NCI-H524 treated with DMSO at 0.1 percent for 48 hours (cell line): Measurements from ENCODE around the gene AOC3.

Experiments used
- DNase-seq: peaks from one replicate; lab custom pipeline; 2025; lab: John Stamatoyannopoulos, UW

The AOC3 gene, protein sequence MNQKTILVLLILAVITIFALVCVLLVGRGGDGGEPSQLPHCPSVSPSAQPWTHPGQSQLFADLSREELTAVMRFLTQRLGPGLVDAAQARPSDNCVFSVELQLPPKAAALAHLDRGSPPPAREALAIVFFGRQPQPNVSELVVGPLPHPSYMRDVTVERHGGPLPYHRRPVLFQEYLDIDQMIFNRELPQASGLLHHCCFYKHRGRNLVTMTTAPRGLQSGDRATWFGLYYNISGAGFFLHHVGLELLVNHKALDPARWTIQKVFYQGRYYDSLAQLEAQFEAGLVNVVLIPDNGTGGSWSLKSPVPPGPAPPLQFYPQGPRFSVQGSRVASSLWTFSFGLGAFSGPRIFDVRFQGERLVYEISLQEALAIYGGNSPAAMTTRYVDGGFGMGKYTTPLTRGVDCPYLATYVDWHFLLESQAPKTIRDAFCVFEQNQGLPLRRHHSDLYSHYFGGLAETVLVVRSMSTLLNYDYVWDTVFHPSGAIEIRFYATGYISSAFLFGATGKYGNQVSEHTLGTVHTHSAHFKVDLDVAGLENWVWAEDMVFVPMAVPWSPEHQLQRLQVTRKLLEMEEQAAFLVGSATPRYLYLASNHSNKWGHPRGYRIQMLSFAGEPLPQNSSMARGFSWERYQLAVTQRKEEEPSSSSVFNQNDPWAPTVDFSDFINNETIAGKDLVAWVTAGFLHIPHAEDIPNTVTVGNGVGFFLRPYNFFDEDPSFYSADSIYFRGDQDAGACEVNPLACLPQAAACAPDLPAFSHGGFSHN

DNA sequence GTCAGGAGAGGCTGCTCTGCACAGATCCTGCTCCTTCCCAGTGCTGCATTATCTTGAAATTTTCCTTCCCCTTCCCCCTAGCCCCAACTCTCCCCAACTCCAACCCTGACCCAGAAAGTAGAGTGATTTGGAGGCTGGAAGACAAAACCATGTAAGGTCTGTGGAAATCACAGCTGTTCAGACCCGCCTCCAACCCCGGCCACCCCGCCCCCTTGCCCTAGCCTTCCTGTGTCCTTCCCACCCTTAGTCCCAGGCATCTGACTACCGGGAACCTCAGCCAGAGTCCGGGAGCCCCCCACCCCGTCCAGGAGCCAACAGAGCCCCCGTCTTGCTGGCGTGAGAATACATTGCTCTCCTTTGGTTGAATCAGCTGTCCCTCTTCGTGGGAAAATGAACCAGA lies at the start of gene AOC3:
Gene AOC3, plus strand, starts transcription at position 246 of the 400 bp plus-strand sequence. Its CDS starts 145 bp downstream, at position 391.
- DNase-seq: no peak

DNA sequence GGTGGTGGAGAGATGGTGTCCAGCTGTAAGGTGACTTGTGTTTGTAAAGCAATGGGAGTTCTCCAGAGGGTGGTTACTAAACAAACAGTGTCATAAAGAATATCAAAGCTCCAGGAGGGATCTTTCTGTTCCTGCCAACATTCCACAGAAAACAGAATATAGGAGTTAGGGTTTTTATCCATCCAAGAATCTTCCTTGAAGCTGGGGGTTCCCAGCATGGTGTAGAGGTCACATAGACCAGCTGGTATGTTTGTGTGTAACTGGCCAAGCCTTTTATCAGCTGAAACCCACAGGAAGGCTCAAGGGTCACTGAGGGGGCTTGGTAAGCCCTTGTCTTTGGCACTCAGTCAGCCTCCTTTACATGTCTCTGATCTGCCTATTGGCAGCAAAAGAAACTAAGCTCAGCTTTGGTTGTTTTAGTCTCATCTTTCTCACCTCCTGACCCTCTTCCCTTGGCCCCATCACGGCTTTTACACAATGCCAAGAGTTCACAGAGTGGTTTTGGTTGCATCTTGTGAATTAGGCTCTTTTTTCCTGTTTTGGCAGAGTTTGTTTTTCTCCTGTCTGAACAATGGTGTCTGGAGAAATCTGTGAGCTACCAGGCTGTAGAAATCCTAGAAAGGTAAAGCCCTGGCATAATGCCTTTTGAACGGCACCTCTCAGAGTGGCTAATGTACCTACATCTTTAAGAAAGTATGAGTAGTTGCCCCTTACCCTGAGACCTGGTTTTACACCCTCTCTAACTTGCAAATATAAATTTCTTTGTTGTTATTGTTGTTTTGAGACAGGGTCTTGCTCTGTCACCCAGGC lies 47.7 kb upstream of the AOC3 start:
- no peak for DNase-seq

DNA sequence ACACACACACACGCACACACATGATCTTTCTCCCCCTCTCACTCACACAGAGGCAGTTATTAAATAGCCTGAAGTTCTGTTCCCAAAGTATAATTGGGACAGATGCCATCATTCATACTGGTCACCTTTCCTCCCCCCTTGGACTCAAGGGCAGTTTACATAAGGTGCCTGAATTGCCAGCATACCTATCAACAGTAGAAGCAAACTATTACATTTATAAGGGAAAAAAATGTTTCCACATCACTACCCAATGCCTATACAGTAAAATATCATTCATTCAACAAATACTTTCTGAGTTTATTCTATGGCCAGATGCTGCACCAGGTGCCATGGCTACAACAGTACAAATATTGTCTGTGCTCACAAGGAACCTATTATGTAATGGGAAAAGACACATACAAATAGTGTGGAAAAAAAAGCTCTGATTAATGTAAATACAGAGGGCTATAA lies 46.1 kb upstream of the AOC3 start:
- DNase-seq: no peak

DNA sequence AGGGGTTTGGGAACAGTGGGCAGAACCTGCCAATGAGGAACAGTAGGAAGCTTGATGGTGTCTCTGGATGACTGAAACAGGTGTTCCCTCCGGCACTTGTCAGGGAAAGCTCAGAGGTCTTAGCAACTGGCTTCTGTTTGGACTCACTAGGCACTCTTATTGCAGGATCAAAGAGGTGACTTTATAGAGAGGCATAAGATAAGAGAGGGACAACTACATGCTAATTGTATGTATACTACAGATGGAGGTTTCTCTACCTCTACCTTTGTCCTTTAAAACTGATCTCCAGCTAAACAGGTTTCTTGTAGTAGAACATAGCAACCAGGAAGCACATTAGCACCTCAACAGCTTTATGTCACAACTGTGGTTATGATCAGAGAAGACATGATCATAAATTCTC lies 44.8 kb upstream of the AOC3 start:
- no peak for DNase-seq

DNA sequence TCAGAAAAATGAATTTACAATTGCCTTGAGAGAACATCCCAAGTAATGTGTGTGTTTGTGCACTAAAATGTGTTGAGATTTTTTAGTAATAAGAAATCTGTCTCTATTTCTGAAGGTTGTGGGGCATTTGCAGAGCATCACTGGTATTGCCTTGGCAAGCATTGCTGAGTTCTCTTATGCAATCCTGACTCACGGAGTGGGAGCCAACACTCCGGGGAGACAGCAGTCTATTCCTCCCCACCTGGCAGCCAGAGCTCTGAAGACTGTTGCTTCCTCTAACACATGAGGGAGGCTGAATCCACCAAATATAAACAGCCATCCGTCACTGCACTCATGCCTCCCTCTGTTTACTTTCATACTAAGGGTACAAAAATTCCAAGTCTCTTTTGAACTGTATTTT lies 41.7 kb upstream of the AOC3 start:
- no peak for DNase-seq

DNA sequence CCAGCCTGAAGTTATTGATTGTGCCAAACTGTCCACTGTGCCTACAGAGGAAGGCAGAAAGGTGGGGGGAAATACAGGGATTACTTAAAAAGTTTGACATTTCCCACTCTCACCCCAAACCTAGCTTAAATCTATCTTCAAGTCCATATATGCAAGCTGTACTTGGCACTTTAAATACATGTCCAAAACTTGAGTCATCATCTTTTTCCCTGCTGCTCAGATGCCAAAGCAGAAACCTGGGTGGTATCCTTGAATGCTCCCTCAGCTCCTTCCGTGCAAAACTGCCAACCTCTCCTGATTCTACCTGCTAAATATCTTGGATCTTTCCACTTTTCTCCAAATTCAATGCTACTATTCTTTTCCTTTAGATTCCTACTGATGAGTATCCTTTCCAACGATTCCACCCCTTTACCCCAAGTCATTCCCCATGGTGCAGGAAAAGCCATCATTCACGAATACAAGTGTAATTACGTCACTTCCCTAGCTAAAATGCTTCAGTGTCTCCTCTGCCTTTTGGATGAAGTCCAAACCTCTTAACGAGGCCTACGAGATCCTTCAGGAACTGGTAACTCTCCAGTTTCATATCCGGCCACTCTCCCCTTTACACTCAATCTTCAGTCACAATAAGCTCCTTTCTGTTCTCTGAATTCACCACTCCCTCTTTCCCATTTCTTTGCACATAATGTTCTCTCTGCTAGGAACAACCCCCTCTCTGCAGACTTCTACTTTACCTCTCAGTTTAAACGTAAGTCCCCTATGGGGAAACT lies 36.2 kb upstream of the AOC3 start:
- no peak for DNase-seq

DNA sequence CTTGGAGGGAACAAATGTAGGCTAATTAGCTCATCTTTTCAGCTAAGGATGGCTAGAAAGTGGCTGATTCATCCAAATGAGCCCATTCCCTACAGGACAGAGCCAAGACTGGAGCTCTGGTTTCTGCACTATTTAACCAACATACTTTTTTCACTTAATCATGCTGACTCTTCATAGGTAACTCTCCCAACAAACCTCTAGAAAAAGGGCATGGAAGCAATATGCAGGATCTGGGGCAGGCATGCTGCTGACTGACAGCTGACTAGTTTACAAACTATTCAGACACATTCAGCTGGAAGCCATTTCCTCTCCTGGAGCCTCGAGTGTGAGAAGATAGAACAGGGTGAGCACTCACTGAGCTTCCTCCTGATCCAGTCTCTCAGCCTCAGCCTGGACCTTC lies 33.1 kb upstream of the AOC3 start:
- no peak for DNase-seq

DNA sequence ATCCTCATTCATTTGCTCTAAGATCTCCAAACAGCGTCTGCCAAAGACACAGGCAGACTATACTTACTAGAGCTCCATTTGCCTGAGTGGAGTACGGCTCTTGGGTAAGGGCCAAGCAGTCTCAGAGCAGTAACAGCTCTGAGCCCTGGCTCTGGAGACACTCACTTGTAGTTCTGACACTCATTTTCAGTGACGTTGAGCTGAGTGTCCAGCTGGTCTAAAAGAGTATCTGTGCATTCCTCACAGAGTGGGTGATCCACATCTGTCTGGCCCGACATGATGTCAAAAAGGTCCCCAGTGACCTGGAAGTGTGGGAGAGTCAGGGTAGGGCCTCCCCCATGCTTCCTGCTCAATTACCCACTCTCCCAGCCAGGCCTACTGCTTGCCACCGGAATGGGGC lies 32.6 kb upstream of the AOC3 start:
- no peak for DNase-seq

DNA sequence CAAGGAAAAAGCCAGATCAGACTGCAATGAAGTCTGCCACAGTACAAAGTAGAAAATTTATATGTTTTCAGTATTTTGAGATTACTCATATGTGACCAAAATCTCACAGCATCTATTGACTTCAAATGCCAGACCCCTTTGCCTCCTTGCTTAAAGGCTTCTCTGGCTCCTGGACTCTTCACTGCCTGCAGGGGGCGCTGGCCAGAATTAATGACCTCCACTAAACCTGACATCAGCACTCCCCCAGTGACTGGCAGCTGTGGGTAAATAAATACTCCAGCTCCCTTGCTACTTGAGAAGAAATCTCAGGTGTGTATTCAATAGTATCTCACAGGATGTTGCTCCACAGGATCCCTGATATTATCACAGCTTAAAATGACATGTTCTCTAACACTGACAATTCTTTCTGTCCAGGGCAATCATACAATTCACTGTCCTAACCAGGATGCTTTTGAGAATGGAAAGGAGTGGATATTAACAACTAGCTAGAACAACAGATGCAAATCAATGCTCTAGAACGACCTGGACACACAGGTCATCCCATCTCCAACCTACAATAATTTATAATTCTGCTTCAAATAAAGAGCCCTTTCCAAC lies 31.0 kb upstream of the AOC3 start:
- peak; percentile 3 for DNase-seq

DNA sequence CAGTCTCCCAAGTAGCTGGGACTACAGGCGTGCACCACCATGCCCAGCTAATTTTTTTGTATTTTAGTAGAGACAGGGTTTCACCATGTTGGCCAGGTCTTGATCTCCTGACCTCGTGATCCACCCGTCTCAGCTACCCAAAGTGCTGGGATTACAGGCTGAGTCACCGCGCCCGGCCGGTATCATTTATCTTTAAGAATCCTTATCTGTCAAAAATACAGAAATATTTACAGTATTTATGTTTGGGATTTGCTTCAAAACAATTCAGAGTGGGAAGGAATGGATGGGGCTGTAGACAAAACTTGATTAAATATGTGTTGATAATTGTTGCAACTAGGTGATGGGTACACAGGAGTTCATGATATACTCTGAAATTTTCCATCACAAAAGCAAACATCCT lies 29.8 kb upstream of the AOC3 start:
- no peak for DNase-seq

DNA sequence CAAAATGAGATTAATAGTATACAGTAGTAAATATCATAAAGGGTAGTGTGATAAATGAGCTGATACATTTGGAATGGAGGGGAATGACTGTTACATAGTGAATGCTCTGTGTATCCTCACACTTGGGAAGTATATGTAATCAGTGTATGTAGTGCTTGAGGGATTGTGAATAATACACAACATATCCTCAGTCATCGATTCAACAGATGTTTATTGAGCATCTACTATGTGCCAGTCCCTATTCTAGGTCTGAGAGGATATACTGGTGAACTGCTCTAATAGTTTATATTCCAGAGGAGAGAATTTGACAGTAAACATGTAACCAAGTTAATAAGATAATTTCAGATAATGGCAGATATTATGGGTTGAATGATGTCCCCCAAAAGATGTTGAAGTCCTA lies 23.5 kb upstream of the AOC3 start:
- no peak for DNase-seq

DNA sequence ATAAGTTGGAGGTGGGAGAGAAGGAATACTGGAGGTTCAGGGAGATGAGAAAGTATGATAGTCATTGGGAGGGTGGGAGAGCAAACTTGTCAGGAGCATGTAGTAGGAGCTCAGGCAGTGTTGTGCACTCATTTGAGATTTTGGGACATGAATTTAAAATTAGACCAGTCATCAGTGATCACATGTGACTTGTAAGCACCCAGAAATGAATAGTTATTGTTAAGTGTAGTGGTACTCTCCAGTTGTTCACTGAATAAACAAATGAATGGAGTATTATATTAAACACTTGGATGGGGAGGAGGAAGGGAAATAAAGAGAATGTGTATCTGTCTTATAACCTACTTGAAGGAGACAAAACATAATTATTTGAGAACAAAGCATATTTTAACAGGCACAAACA lies 20.0 kb upstream of the AOC3 start:
- no peak for DNase-seq

DNA sequence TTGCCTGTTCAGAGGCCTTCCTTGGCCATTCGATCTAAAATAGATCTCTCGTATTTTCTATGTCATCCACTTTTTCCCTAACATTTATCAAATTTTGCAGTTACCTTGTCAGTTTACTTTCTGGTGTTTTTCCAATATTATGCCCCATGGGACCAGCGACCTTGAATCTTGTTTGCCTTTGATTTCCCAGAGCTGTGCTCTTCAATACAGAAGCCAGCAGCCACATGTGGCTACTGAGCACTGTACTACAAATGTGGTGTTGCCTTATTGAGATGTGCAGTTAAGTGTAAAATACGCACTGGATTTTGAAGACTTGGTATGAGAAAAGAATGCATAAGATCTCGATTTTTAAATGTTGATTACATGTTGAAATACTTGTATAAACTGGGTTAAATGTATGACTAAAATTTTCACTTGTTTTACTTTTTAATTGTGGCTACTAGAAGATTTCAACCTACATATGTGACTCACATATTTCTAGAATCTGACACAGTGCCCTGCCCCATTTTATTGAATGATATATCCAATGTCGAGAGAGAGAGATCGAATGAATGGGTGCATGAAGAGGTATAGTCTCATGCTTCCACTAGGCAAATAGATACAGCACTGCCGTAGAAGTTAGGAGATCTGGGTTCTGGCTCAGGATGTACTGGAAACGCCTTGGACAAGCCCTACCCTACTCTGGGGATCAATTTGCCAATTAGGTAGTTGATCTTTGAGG lies 18.6 kb upstream of the AOC3 start:
- DNase-seq: no peak

DNA sequence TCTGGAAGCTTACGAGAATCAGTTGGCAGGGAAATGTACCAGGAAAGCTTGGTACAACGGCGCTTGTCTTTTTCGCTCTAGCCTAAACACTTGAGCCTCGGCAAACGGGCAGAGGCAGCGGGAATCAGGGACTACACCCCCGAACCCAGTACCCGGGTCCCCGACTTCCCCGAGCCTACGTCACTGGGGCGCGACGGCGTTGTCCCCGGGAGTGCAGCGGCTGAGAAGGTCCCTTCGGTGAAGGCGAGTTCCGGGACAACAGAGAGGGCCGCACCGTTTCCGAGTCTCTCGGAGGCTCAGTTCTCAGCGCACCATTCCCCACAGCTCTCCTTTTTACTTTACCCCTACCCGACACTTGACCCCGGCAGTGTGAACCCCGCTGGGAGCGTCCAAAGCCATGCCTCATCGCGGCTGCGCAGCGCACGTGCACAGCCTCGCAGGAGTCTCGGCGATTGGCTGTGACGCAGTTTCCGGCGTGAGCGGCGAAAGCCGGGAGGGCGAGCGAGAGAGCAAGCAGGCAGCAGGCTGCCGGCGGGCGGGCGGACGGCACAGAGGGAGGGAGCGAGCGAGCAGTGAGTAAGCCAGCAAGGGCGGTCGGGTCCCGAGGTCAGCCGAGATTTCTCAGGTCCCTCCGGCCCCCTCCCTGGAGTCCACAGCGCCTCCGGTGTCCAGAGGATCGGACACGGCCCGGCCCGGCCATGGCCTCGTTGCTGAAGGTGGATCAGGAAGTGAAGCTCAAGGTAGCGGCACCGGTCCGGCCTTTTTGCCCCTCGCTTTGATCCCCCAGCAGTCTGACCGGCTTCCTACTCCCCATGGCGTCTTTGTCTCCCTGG lies 17.8 kb upstream of the AOC3 start, which contains the start of gene PSME3:
Gene PSME3, plus strand, starts transcription at position 464 of the 833 bp plus-strand sequence. Its CDS starts 235 bp downstream, at position 699.
- peak; percentile 19 for DNase-seq

DNA sequence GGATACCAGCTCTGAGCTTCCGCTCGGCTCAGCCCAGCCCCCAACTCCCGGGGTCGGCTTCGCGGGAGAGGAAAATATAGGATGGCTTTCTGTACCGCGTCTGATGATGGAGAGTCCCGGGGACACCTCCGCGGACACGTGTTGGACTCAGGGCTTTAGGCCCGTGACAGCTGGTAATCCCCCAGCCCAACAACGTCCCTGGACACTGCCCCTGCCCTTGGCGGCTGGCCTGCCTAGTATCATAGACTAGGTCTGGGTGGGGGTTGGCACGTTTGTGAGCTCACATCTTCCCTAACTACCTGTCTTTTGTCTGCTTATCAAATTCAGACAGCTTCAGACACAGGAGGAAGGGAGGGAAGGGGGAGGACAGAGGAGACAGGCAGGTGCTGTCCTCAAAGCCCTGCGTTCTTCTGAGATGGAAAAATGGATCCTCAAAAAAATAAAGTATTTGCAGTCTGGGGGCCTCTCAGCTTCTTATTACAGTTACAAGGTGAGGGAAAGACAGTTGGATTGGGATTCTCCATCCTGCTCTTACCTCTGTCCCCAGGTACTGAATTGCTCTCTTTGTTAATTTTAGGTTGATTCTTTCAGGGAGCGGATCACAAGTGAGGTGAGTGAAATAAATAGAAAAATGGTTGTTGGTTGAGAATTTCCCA lies 17.1 kb upstream of the AOC3 start:
- DNase-seq: no peak

DNA sequence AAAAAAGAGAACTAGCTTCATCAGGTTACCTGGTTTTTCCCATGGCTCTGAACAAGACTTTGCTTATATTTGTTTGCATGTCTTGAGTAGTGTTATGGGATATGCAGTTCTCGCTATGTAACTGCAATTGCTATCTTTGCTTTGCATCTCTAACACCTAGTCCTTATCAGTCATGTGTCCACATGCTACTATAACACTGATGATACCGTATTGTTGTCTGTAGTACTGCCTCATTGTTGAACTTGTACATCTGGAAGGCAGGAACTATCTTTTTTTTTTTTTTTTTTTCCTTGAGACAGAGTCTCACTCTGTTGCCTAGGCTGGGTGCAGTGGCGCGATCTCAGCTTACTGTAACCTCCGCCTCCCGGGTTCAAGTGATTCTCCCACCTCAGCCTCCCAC lies 15.3 kb upstream of the AOC3 start:
- DNase-seq: no peak

DNA sequence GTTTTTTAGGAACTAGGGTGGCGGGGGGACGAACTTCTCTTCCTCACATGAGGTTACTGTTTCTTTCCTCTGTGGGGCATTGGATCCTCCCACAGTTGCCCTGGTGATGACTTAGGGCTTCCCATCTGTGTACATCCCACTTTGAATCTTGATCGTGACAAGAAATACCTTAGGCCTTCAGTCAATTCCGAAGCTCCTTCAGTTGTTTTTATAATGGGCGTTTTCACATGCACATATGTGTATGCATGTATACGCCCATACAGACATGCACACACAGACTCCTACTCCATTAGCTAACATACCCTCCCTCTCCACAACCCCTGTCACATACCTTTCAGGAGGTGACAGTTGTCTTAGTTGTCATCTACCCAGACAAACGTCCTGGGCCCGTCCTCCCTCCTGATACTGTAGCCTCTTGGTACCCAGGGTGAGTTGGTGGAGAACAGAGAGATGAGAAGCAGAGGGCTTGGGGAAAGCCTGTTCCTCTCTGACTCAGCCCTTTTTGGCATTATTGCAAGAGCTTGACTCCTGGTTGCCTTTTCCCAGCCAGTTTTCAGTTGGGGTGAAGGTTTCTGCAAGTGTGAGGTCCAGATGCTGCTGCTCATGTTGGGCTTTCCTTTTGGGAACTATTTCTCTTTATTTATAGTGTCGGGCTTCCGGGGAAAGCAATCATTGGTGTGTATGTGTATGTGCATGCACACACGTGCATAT lies 8.9 kb upstream of the AOC3 start:
- no peak for DNase-seq

DNA sequence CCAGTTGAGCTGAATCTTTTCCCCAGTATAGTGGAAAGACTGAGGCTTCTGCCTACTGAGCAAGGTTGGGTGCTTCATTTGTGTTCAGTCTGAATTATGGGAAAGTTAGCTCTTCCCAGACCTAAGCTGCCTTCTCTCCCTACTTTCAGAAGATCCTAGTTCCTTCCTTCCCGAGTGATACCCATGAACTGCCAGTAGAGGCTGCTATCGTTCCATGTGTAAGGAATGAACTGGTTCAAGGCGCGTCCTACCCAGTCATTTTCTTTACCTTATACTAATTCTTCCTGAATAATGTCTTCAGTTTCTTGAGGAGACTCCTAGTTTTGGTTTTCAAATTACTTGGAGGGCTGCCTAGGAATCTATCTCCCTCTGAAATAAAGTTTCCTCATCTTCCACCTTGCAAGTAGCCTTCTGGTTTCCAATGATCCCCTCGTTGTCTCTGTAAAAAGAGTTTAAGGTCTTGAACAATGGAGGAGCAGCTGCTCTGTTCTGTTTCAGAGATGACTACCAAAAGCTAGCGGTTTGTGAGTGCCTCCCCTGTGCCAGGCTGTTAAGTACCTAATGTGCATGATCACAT lies 7.6 kb upstream of the AOC3 start:
- DNase-seq: peak; percentile 2
